MM.1S (cell line): Measurements from ENCODE around the gene MISP3.

Experiments used
- CTCF ChIP-seq: fragments of 300-600 bp; sonication (generic); IDR thresholded peaks from 2 replicates; pipeline ENCODE4 v1.5.1; 2016; ENCODE audit warnings: antibody characterized with exemption, low read length, mixed read lengths
- EZH2 ChIP-seq: fragments of 300-600 bp; sonication (generic); optimal IDR thresholded peaks from 2 replicates; pipeline ENCODE3; 2017; ENCODE audit warnings: low read depth, mild to moderate bottlenecking, antibody characterized with exemption, low read length, mixed read lengths
- EZH2phosphoT487 ChIP-seq: fragments of 300-600 bp; sonication (generic); IDR thresholded peaks from 2 replicates; pipeline ENCODE4 v1.6.1; 2018; ENCODE audit warnings: antibody characterized with exemption, low read length

DNA sequence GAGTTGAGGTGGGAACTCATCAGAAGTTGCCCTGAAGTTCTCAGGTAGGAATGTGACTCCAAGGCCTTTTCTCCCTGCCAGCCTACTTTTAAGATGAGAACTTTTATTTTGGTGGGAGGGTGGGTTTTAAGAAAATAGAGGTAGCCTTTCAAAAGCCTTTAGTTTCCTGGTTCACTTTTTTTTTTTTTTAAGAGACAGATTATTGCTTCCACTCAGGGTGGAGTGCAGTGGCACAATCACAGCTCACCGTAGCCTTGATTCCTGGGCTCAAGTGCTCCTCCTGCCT is 10.0 kb downstream of the MISP3 start:
- TF ChIP-seq EZH2: no peak
- no peak for TF ChIP-seq CTCF
- TF ChIP-seq EZH2phosphoT487: no peak
